CD4-positive, alpha-beta T cell treated with Interleukin-15 for 4 hours (primary cell): ENCODE data around the gene DDIT3.
"Not testable (repeated sequence)": the region's sequence is repeated elsewhere in the genome, so short reads cannot be mapped to it uniquely, and the experiment has no call there.

Experiments used
- DNase-seq: peaks from one replicate; pipeline ENCODE4 v3.0.0-alpha.2; 2020; ENCODE audit warnings: low spot score

Gene DDIT3

DNA sequence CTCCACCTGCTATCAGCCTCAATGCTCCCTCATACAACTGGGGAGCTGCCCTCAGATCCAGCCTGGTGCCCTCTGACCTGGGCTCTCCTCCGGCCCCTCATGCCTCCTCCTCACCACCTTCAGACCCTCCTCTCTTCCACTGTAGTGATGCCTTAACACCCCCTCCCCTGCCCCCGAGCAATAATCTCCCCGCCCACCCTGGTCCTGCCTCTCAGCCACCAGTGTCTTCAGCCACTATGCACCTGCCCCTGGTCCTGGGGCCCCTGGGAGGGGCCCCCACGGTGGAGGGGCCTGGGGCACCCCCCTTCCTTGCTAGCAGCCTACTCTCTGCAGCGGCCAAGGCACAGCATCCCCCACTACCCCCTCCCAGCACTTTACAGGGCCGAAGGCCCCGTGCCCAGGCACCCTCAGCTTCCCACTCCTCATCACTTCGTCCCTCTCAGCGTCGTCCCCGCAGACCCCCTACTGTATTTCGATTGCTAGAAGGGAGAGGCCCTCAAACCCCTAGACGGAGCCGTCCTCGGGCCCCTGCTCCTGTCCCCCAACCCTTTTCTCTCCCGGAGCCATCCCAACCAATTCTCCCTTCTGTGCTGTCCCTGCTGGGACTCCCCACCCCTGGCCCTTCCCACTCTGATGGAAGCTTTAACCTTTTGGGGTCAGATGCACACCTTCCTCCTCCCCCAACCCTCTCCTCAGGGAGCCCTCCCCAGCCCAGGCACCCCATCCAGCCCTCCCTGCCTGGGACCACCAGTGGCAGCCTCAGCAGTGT, 5.5 kb upstream of the DDIT3 start:
- no peak for DNase-seq

DNA sequence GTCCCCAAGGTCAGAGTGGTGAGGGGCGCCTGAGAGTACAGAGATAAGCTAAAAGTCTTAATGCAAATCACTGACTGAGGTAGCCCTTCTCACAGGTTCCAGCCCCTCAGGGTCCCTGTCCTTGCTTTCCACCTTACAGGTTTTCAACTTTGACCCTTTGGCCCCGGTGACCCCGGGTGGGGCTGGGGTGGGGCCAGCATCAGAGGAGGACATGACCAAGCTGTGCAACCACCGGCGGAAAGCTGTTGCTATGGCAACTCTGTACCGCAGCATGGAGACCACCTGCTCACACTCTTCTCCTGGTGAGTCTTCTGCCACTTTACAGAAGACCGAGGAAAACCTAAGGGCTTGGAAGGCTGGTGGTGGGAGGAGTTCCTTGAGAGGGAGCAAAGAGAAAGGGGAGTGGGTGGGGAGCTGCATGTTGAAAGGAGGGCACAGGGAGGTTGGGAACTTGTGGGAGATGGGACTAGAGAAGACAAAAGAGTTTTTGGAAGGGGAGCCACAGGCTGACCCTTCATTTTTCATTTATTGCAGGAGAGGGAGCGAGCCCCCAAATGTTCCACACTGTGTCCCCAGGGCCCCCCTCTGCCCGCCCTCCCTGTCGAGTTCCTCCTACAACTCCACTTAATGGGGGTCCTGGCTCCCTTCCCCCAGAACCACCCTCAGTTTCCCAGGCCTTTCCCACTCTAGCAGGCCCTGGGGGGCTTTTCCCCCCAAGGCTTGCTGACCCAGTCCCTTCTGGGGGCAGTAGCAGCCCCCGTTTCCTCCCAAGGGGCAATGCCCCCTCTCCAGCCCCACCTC, 4.7 kb upstream of the DDIT3 start:
- no peak for DNase-seq

DNA sequence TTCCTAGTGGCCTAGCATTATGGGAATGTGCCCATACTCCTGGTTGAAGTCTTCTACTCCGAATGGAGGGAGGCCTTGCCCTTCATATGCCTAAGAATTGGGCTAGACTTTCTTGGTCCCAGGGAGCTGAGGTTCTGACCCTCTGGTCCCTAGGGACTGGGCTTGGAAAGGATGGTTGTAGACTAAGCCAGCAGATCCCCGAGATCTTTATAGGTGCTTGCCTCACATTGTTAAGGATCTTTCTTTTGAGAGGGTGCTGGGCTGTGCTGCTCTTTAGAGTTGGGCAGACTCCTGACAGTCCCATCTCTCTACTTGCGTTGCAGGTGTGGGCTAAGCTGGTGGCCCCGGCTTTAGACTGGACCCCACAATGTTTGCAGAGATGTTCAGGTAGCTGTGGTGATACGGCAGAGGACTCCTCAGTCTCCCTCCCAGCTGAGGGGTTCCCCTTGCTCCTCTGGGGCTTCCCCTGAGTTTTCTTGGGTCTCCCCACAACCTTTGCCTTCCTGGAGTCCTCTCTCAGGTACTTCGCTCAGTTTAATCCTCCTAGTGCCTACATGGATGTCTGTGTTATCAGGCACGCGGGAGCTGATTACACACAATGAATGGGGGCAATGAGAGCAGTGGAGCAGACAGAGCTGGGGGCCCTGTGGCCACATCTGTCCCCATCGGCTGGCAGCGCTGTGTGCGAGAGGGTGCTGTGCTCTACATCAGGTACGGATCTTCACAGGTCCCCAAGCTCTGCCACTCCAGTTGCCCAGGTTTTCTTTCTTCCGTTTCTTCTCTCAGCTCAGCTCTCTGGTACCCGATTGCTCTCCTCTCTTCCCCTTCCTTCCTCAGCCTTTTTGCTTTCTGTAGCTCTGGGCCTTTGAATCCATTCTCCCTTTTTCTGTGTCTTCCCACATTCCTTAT, 3.6 kb upstream of the DDIT3 start:
- DNase-seq, result peak; percentile 9

DNA sequence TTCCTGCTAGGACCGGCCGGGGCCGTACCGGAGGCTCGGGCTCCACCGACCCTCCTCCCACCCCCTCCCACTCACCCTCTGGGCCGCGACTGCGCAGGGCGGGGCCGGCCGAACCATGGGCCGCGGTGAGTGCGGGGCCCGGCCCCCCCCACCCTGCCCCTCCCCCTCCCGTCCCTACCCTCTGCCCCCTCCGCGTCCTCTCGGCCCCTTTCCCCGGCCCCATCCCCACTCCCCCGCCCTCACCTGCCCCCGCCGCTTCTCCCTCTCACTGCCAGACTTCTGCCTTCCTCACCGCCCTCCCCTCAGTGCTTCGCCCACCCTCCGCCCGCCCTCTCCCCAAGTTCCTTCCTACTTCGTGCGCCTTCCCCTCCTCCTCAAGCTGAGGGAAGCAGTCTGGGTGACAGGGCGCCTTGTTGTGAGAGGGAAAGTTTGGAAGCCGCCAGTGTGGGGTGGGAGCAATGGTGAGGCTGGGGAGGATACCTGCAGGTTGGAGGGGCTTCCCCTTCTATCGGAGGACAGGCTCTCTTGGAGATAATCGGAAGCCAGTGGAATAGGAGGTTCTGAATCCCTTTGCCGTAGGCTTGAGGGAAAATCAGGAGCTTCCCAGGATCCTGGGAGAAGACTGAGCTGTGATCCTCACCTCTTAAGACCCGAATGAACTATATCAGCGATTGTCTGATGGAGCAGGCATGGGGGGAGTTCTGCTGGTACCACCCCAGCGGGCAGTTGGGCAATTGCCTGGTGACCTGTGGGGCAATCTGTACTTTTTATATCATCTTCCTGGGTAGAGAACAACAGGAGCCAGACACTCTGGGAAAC, 2.8 kb upstream of the DDIT3 start:
- DNase-seq, result peak; percentile 36

DNA sequence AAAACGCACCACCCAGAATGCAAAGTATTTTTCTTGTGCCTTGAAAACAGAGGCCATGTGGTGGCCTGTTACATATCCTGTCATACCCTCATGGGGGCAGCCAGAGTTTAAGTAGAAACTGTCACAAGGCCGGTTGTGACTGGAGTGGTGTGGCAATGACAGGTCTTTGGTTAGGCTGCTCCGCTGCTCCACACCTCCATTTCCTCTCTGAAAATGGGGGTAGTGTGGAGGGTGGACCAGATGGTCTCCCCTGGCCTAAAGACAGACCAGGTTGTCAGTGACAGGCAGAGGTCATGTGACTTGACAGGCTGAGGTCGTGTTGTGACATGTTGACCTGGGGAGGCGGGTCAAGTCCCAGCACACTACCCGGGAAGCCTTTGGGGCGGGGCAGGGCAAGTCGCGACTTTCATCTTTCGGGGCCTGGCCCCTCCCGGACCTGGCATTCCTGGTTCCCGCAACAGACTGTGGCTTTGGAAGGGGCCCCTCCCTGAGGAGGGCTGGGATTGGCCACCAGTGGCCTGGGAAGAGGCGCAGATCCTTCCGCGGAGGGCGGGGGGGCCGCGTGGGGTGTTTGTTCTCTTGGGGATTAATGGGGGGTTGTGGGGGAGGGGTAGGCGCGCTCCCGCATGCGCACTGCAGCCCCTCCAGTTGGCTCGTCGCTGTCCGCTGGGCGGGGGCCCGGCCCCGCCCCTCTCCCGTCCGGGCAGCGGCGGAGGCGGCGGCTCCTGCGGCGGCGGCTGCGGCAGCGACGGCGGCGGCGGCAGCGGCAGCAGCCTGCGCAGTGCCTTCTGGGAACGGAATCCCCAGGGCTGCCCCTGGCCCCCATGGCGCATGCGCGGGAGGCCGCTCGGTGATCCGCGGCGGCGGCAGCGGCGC, 1.9 kb upstream of the DDIT3 start, which contains the start of gene MBD6:
Gene MBD6, plus strand, starts transcription at position 814 of the 876 bp plus-strand sequence. CDS start 1,480 bp downstream, outside the sequence.
- DNase-seq, result peak; percentile 91

DNA sequence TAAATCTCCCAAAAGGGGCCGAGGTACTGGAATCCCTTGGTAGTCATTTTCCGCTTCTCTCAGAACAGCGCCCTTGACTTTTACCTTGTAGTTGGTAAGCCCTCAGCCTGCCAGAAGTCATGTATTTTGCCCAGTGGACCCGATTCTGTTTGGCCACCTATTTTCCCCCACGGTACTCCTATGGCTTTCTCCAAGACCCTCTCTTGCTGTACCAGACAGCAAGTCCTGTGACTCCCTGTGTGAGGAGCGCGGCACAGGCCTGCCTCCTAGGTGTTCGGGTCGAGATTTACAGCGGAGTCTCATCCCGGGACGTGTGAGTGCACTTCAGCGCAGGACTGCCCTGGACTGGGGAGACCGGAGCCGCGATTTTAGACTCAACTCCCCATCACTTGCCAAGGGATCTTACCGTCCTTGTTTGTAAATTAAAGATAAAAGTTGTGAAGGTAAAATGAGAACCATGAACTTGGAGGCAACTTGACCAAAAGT, 1.3 kb upstream of the DDIT3 start:
- no peak for DNase-seq

DNA sequence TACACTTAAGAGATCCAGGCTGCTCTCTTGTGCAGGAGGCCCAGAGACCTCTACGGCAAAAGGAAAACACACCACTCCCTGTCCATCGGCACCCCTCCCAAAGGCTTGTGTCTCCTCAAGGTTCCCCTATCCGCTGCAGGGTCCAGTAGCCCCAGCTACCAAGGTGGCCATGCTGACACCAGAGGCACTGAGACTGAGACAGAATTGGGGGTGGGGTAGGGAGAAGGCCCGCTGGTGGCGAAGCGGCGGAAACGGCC, 590 bp downstream of the DDIT3 start:
- DNase-seq, result peak; percentile 6

DNA sequence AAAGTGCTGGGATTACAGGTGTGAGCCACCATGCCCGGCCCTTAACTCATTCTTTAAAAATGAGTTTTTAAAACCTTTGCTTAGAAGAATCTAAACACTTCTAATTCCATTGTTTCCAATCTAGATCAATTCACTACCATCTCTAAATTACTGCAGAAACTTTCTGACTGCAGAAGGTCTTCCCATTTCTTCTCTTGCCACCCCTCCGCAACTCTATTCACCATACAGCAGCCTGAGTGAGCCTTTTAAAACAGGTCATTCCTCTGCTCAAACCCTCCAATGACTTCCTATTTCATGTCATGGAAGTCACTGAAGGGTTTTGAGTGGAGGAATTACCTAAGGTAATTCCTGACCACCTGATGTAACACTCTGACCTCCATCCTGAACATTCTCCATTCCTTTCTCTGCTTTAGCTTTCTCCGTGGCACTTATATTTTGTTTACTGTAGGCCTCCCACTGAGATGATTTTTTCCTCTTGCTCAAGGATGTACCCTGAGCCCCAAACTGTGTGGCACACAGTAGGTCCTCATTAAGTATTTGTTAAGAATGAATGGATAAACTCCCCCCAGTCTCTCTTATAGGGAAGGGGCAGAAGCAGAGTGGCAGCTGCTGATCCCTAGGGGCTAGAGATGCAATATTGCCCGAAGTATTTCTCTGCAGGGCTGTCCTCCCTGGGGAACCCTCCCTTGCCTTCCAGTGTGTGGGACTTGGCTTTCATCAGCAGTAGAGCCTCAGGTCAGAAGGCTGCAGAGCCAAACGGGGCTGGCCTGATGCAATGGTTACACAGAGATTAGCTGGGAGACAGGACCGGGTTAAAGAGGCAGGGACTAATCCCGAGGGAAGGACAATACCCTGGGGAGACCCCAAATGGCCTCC, 1.2 kb downstream of the DDIT3 start:
- no peak for DNase-seq

DNA sequence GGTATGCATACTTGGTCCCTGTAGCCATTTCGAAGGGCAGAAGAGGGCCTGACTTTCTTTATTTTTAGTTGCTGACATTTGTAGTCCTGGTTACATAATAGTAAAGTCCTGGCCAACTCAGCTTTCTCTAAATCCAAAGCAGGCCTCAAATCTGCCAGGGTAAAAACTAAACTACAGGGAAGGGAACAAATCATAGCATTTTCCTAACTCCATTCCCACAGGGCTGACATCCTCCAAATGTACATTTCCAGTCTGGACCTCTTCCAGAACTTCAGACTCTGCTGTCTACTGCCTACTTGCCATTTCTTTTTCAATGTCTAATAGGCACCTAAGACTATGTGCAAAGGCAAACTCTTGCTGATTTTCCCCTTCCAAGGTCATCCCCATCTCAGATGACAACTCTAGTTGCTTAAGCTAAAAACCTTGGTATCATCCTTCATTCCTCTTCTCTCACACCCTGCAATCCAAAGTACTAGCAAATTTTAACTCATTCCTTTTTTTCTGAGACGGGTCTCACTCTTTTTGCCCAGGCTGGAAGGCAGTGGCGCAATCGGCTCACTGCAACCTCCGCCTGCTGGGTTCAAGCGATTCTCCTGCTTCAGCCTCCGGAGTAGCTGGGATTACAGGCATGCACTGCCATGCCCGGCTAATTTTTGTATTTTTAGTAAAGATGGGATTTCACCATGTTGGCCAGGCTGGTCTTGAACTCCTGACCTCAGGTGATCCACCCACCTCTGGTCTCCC, 2.0 kb downstream of the DDIT3 start:
- no peak for DNase-seq

DNA sequence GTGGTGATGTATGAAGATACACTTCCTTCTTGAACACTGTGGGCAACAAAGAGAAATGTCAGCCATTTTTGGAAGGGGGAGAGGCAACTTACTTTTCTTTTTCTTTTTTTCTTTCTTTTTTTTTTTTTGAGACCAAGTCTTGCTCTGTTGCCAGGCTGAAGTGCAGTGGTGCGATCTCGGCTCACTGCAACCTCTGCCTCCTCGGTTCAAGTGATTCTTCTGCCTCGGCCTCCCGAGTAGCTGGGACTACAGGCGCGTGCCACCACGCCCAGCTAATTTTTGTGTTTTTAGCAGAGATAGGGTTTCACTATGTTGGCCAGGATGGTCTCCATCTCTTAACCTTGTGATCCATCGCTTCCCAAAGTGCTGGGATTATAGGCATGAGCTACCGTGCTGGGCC, 2.6 kb downstream of the DDIT3 start:
- DNase-seq, result not testable (repeated sequence)

DNA sequence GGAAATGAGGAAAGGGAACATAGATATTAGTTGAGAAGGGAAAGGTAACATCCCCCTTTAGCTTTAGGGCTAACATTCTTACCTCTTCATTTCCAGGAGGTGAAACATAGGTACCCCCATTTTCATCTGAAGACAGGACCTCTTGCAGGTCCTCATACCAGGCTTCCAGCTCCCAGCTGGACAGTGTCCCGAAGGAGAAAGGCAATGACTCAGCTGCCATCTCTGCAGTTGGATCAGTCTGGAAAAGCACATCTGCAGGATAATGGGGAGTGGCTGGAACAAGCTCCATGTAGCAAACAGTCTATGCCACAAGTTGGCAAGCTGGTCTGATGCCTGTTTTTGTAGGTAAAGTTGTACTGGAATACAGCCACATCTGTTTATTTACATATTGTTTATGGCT, 3.1 kb downstream of the DDIT3 start:
- no peak for DNase-seq

DNA sequence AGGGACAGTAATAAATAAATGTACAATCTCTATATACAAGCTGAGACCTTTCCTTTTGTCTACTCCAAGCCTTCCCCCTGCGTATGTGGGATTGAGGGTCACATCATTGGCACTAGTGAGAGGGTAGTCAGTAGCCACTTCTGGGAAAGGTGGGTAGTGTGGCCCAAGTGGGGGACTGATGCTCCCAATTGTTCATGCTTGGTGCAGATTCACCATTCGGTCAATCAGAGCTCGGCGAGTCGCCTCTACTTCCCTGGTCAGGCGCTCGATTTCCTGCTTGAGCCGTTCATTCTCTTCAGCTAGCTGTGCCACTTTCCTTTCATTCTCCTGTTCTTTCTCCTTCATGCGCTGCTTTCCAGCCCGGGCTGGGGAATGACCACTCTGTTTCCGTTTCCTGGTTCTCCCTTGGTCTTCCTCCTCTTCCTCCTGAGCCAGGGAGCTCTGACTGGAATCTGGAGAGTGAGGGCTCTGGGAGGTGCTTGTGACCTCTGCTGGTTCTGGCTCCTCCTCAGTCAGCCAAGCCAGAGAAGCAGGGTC, 3.6 kb downstream of the DDIT3 start:
- no peak for DNase-seq

DNA sequence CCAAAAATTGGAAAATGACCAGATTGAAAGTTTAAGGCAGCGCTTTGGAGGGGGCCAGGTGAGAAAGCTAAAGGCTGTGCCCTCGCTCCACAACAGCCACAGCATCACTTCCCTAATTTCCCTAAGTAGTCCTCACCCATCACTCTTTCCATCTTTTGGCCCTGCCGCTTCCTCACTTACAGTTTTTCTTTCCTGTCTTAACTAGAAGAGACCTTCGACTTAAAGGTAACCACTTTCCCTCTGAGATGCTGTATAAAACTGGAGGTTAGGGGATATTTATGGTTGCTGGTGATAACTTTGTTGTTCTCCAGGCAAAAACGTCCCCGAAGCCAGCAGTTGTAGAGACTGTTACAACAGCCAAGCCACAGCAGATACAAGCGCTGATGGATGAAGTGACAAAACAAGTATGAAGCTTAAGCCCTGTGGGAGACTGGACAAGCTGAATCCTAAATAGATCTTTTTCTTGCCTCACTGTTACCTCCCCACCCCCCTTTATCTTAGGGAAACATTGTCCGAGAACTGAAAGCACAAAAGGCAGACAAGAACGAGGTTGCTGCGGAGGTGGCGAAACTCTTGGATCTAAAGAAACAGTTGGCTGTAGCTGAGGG, 4.3 kb downstream of the DDIT3 start:
- no peak for DNase-seq

DNA sequence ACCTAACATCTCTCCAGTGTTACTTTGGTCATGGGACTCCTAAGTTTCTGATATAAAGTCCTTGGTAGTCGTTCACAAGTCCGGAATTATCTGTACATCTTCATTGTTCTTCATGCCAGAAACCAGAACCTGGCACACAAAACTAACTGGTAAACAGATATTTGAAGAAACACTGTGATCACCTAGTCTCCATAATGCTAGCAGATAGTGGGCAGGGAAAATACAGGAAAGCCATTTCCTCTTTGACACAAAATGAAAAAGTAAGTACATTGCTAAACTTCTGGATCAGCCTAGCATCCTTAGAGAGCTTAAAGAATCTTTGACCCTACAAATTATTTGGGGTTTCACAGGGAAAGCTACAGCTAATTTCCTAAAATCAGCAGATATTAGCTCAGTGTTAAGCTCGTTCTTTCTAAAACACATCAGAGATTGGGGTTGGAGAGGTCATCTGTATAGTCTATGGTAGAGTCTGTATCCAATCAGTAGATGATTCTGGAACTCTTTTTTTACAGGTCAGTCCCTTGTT, 4.8 kb downstream of the DDIT3 start:
- DNase-seq, result no peak

DNA sequence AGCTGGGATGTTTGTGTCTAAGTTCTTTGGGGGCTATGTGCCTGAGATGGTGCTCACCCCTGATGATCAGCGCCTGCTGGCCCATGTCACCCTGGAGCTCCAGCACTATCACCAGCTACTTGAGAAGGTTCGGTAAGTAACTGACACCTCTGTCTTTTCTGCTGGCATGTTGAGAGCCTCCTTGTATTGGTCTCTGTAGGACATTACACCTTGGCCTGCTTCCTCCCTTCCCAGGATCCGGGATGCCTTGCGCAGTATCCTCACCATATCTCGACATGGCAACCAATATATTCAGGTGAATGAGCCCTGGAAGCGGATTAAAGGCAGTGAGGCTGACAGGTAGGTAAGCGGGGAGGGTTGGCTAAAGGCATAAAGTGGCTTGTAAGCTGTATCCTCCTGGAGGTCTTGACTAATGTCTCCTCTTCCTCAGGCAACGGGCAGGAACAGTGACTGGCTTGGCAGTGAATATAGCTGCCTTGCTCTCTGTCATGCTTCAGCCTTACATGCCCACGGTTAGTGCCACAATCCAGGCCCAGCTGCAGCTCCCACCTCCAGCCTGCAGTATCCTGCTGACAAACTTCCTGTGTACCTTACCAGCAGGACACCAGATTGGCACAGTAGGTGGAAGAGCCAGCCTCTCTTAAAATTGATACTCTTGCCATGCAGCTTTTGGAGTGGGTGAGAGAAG, 5.5 kb downstream of the DDIT3 start:
- DNase-seq, result no peak

DNA sequence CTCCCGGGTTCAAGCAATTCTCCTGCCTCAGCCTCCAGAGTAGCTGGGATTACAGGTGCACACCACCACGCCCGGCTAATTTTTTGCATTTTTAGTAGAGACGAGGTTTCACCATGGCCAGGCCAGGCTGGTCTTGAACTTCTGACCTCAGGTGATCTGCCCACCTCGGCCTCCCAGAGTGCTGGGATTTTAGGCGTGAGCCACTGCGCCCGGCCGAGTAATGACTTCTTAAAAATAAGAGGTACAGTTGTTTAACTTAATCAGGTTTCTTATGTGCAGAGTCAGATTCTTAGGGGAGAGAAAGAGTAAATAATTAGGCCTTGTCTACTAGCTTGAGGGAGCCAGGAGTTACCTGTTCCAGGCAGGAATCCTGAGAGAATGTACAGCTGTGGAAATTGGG, 6.1 kb downstream of the DDIT3 start:
- not testable (repeated sequence) for DNase-seq

DNA sequence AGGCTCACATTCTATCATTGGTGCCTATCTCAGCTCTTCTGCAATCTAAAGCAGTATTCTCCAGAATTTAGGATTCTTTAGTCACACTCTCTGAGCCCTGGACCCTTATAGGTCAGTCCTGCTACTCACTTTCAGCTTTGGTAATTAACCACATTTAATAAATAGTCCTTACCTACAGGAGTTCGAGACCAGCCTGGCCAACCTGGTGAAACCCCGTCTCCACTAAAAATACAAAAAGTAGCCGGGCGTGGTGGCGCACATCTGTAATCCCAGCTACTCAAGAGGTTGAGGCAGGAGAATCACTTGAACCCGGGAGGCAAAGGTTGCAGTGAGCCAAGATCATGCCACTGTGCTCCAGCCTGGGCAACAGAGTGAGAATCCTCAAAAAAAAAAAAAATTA, 6.6 kb downstream of the DDIT3 start:
- not testable (repeated sequence) for DNase-seq
